Neuron (in vitro differentiated cells): Measurements from ENCODE around the gene S100A1.
"Not testable (repeated sequence)": the region's sequence is repeated elsewhere in the genome, so short reads cannot be mapped to it uniquely, and the experiment has no call there.

Source experiments
- H2AFZ ChIP-seq: one replicate; pipeline ENCODE4 v1.6.1; 2013; ENCODE audit warnings: low read depth, mild to moderate bottlenecking, inconsistent platforms, low read length, moderate library complexity
- H3K27me3 ChIP-seq: one replicate; pipeline ENCODE4 v1.6.1; 2013; ENCODE audit warnings: low read length; ENCODE audit not compliant: insufficient read depth
- H3K36me3 ChIP-seq: one replicate; pipeline ENCODE4 v1.6.1; 2013; ENCODE audit warnings: low read length; ENCODE audit not compliant: insufficient read depth
- H3K4me1 ChIP-seq: one replicate; pipeline ENCODE4 v1.6.1; 2013; ENCODE audit warnings: low read length; ENCODE audit not compliant: insufficient read depth
- H3K4me3 ChIP-seq: 2 replicates; pipeline ENCODE4 v1.5.1; 2013; ENCODE audit warnings: mild to moderate bottlenecking, low read length, moderate library complexity
- H3K9me3 ChIP-seq: one replicate; pipeline ENCODE4 v1.6.1; 2013; ENCODE audit warnings: low read length

Gene S100A1

GRCh38 chr1:153639280-153639679 is 11.0 kb downstream of the S100A1 start:
- no peak overlapping the region for H3K4me3 ChIP-seq
- no peaks in the 10 kb centered on the region for H3K9me3 ChIP-seq
- H3K4me1 ChIP-seq: peaks cover 3% of the 10 kb centered on the region
- H2AFZ ChIP-seq: no peak overlapping the region
- H3K36me3 ChIP-seq: peaks cover 89% of the 10 kb centered on the region
- H3K27me3 ChIP-seq: no peaks in the 10 kb centered on the region

- H3K9me3 ChIP-seq, H2AFZ ChIP-seq, H3K4me1 ChIP-seq, H3K27me3 ChIP-seq, H3K4me3 ChIP-seq: not testable (repeated sequence)
- H3K36me3 ChIP-seq: peaks cover 98% of the 10 kb centered on the region
Observed at GRCh38 chr1:153640213-153640612, 12.0 kb downstream of the S100A1 start.

GRCh38 chr1:153640861-153641260 is 12.6 kb downstream of the S100A1 start:
- no peak overlapping the region for H3K4me3 ChIP-seq

GRCh38 chr1:153642161-153642560 is 13.9 kb downstream of the S100A1 start:
- Histone ChIP-seq H3K4me1 (no peaks in the 10 kb centered on the region), H2AFZ (no peak overlapping the region), H3K27me3 (no peaks in the 10 kb centered on the region), H3K4me3 (no peak overlapping the region), H3K36me3 (peaks cover 92% of the 10 kb centered on the region), H3K9me3 (no peaks in the 10 kb centered on the region)

More at GRCh38 chr1:153640861-153641260, 12.6 kb downstream of the S100A1 start:
- Histone ChIP-seq H3K9me3 (no peaks in the 10 kb centered on the region), H3K4me1 (no peaks in the 10 kb centered on the region), H3K36me3 (peaks cover 99% of the 10 kb centered on the region), H3K27me3 (no peaks in the 10 kb centered on the region), H2AFZ (no peak overlapping the region)

GRCh38 chr1:153643100-153643499 is 14.9 kb downstream of the S100A1 start:
- Histone ChIP-seq H3K4me3 (no peak overlapping the region), H3K4me1 (no peaks in the 10 kb centered on the region), H2AFZ (no peak overlapping the region), H3K27me3 (no peaks in the 10 kb centered on the region), H3K36me3 (peaks cover 82% of the 10 kb centered on the region), H3K9me3 (no peaks in the 10 kb centered on the region)

GRCh38 chr1:153643816-153644215 is 15.6 kb downstream of the S100A1 start:
- peaks cover 75% of the 10 kb centered on the region for H3K36me3 ChIP-seq
- H3K4me1 ChIP-seq: no peaks in the 10 kb centered on the region
- H3K27me3 ChIP-seq: no peaks in the 10 kb centered on the region
- no peak overlapping the region for H2AFZ ChIP-seq
- H3K4me3 ChIP-seq: no peak overlapping the region
- no peaks in the 10 kb centered on the region for H3K9me3 ChIP-seq

GRCh38 chr1:153646672-153647345 is 18.6 kb downstream of the S100A1 start:
- no peaks in the 10 kb centered on the region for H3K4me1 ChIP-seq
- no peak overlapping the region for H2AFZ ChIP-seq
- no peak overlapping the region for H3K4me3 ChIP-seq
- peaks cover 46% of the 10 kb centered on the region for H3K36me3 ChIP-seq
- H3K27me3 ChIP-seq: no peaks in the 10 kb centered on the region
- H3K9me3 ChIP-seq: no peaks in the 10 kb centered on the region

GRCh38 chr1:153647346-153647714 is 19.1 kb downstream of the S100A1 start:
- Histone ChIP-seq H3K4me3 (no peak overlapping the region), H3K9me3 (no peaks in the 10 kb centered on the region), H3K27me3 (no peaks in the 10 kb centered on the region), H3K36me3 (peaks cover 41% of the 10 kb centered on the region), H3K4me1 (no peaks in the 10 kb centered on the region), H2AFZ (no peak overlapping the region)

GRCh38 chr1:153648000-153648643 is 19.9 kb downstream of the S100A1 start:
- no peaks in the 10 kb centered on the region for H3K27me3 ChIP-seq
- H3K4me1 ChIP-seq: no peaks in the 10 kb centered on the region
- no peak overlapping the region for H3K4me3 ChIP-seq
- H3K9me3 ChIP-seq: no peaks in the 10 kb centered on the region
- H2AFZ ChIP-seq: no peak overlapping the region
- H3K36me3 ChIP-seq: peaks cover 33% of the 10 kb centered on the region

- Histone ChIP-seq H2AFZ (no peak overlapping the region), H3K27me3 (no peaks in the 10 kb centered on the region), H3K9me3 (no peaks in the 10 kb centered on the region), H3K4me3 (no peak overlapping the region), H3K36me3 (peaks cover 21% of the 10 kb centered on the region), H3K4me1 (no peaks in the 10 kb centered on the region)
Observed at GRCh38 chr1:153649137-153649862, 21.1 kb downstream of the S100A1 start.

GRCh38 chr1:153649863-153650235 is 21.6 kb downstream of the S100A1 start:
- peaks cover 15% of the 10 kb centered on the region for H3K36me3 ChIP-seq
- H3K4me1 ChIP-seq: no peaks in the 10 kb centered on the region
- no peak overlapping the region for H2AFZ ChIP-seq
- no peaks in the 10 kb centered on the region for H3K9me3 ChIP-seq
- H3K4me3 ChIP-seq: no peak overlapping the region
- H3K27me3 ChIP-seq: no peaks in the 10 kb centered on the region

GRCh38 chr1:153651771-153652170 is 23.5 kb downstream of the S100A1 start:
- no peaks in the 10 kb centered on the region for H3K4me1 ChIP-seq
- no peak overlapping the region for H2AFZ ChIP-seq
- no peak overlapping the region for H3K4me3 ChIP-seq
- H3K9me3 ChIP-seq: no peaks in the 10 kb centered on the region
- H3K27me3 ChIP-seq: no peaks in the 10 kb centered on the region
- H3K36me3 ChIP-seq: no peaks in the 10 kb centered on the region

GRCh38 chr1:153652805-153653500 is 24.7 kb downstream of the S100A1 start:
- no peak overlapping the region for H3K4me3 ChIP-seq
- H2AFZ ChIP-seq: no peak overlapping the region
- H3K9me3 ChIP-seq: no peaks in the 10 kb centered on the region
- no peaks in the 10 kb centered on the region for H3K4me1 ChIP-seq
- no peaks in the 10 kb centered on the region for H3K36me3 ChIP-seq
- H3K27me3 ChIP-seq: no peaks in the 10 kb centered on the region
